ENCODE data around the gene CPNE6.
"Not testable (repeated sequence)": the region's sequence is repeated elsewhere in the genome, so short reads cannot be mapped to it uniquely, and the experiment has no call there.

The CPNE6 gene

DNA sequence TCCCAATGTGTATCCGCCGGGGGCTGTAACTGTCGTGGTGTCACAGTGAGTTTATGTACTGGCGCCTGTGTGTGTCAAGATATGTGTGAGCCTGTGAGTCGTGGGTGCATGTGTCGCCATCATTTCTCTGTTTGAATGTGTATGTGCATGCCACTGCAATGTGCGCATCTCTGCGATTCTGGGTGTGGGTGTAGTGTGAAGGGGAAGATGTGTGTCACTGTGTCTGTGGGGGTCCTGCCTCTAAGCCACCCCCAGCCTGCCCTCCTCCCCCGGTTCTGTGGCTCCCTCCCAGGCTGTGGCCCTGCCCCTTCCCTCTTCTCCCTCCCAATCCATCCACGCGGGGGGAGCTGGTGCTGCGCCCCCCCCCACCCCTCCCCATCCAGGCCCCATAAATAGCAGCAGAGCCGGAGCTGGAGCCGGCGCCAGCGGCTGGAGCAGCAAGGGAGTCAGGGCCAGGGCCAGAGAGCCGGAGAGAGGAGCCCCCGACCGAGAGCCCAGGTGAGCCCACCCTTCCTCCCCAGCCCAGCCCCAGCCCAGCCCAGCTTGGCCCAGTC, at the start of gene CPNE6:
Gene CPNE6 (plus strand): TSS at position 419 of the 554 bp plus-strand sequence. CDS start 1,375 bp downstream, outside the sequence.
- DNase-seq (ENCODE audit: low read depth in 2 of 2) = no peak

DNA sequence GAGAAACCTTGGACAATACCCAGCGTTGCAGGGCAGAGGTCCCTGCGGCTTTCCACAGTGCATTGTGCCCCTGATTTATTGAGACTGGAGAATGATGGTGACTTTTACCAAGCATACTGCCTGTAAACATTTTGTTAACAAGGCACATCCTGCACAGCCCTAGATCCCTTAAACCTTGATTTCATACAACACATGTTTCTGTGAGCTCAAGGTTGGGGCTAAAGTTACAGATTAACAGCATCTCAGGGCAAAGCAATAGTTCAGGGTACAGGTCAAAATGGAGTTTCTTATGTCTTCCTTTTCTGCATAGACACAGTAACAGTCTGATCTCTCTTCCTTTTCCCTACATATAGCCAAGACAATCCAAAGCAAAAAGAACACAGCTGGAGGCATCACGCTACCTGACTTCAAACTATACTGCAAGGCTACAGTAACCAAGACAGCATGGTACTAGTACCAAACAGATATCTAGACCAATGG, 46.4 kb upstream of the CPNE6 start:
- DNase-seq (ENCODE audit: low read depth in 2 of 2) = not testable (repeated sequence)

- not testable (repeated sequence) for DNase-seq (ENCODE audit: low read depth in 2 of 2)
Measured at GRCh38 chr14:24029687-24030086, 41.7 kb upstream of the CPNE6 start.

DNA sequence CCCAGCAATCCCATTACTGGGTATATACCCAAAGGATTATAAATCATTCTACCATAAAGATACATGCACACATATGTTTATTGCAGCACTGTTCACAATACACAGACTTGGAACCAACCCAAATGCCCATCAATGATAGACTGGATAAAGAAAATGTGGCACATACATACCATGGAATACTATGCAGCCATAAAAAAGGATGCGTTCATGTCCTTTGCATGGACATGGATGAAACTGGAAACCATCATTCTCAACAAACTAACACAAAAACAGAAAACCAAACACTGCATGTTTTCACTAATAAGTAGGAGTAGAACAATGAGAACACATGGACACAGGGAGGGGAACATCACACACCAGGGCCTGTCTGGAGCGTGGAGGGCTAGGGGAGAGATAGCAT, 40.0 kb upstream of the CPNE6 start:
- not testable (repeated sequence) for DNase-seq (ENCODE audit: low read depth in 2 of 2)

DNA sequence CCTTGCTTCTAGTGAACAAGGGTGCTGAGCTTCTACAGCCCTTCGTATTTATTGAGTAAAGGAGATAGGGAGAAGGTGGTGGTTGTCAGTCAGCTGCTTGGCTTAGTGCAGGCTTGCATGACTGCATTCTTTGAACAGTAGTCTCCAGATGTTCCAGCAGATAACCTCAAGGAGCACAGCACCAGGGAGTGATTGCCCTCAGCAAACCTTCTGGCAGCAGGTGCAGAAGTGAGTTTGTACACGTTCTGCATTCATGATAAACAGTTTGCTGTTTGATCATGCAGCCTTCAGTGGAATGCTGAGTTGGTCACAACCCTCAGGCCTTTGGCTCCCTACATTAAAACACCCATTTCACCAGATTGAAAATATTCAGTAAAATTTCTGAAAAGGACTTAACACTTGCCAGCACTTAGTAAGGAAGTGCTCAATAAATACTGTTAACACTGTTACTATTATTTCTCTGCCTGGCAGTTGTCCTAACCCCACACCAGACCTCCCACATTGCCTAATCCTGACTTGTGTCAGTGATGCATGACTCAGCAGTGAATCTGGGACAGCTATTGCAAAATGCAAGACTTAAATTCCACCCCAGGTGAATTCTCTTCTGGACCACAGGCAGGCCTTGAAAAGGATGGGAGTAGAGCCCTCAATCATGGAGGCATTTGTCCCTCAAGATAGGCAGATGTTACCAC, 38.5 kb upstream of the CPNE6 start:
- DNase-seq (ENCODE audit: low read depth in 2 of 2) = no peak

DNA sequence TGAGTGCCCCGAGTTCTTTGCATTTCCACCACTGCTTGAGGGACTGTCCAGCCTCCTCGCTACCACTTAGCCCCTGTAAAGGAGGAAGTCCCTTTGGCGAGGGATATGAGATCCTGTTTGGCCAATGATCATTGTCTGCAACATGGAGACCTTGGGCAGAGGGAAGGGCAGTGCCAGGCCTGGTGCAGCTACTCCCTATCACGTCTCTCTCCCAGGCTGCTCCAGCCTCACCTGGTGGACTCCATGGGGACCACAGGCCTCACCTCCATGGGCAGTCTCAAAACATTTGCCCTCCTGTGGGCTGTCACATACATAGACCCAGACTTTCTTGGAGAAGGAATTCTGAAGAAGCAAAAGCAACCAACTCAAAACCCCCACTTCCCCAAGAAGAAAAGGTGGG, 35.6 kb upstream of the CPNE6 start:
- not testable (repeated sequence) for DNase-seq (ENCODE audit: low read depth in 2 of 2)

DNA sequence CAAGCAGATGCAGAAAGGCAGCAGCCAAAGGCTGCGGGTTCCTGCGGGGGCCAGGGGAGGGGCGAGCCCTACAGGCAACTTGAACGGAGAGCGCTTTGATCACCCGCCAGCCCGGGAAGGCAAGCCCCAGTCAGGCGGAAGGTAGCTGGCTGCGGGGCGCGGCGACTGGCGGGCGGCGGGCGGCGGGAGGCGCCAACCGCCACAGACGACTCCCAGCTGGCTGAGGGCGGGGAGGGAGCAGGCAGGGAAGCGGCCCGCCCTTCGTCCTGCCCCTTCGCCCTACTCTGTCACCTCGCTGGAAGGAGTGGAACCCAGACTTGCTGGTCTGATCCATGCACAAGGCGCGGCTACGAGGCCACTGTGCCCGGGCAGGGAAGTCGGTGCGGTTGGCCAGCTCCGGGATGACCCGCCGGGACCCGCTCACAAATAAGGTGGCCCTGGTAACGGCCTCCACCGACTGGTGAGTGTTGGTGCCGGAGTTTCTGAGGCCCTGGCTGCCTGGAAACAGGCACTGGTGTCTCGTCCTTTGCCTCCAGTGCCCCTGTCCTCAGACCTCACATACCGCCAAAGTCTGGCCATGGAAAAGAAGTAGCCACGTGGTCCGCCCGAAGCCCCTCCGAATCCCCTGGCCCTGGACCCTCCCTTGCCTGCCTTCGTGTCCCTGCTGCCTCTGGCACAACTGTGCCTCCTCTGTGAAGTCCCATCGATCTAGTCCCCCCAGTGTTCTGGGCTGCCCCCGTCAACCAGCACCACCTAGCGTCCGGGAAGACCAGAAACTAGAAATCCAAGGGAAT, 35.0 kb upstream of the CPNE6 start:
- peak; percentile 45 to 52 for DNase-seq (ENCODE audit: low read depth in 2 of 2)

- not testable (repeated sequence) for DNase-seq (ENCODE audit: low read depth in 2 of 2)
Measured at GRCh38 chr14:24036963-24037657, 34.3 kb upstream of the CPNE6 start.

DNA sequence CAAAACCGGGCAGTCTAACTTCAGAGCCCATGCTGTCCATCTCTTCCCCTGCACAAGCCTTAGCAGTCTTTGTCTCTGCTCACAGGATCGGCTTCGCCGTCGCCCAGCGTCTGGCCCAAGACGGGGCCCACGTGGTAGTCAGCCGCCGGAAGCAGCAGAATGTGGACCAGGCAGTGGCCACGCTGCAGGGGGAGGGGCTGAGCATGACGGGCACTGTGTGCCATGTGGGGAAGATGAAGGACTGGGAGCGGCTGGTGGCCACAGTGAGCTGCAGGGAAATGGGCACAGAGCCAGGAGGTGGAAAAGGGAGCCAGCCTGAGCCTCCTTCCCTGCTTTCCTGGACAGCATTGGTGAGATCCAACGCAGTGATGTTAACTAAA, 33.7 kb upstream of the CPNE6 start:
- DNase-seq (ENCODE audit: low read depth in 2 of 2) = no peak

GRCh38 chr14:24038686-24039085, 32.7 kb upstream of the CPNE6 start:
- no peak for DNase-seq (ENCODE audit: low read depth in 2 of 2)

DNA sequence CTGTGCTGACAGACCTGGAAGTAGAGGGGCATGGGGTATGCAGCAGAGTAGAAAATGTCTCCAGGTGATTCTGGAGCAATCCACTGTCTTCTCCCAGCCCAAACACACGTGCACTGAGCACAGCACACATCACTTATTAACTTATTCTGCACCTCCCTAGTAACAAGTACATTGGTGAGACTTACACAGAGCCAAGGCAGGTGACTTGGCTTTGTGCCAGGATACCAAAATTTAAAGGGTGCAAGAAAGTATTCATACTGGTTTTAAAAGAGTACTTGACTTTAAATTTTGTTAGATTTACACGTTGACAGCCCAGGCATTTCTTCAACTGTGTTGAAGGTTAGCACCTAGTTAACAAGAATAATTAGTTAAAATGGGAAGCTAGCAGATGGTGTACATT, 30.7 kb upstream of the CPNE6 start:
- DNase-seq (ENCODE audit: low read depth in 2 of 2) = no peak

GRCh38 chr14:24042746-24043145, 28.6 kb upstream of the CPNE6 start:
- no peak for DNase-seq (ENCODE audit: low read depth in 2 of 2)

- DNase-seq (ENCODE audit: low read depth in 2 of 2) = not testable (repeated sequence)
Measured at GRCh38 chr14:24049002-24049401, 22.4 kb upstream of the CPNE6 start.

- DNase-seq (ENCODE audit: low read depth in 2 of 2) = not testable (repeated sequence)
Measured at GRCh38 chr14:24050753-24051152, 20.6 kb upstream of the CPNE6 start.

DNA sequence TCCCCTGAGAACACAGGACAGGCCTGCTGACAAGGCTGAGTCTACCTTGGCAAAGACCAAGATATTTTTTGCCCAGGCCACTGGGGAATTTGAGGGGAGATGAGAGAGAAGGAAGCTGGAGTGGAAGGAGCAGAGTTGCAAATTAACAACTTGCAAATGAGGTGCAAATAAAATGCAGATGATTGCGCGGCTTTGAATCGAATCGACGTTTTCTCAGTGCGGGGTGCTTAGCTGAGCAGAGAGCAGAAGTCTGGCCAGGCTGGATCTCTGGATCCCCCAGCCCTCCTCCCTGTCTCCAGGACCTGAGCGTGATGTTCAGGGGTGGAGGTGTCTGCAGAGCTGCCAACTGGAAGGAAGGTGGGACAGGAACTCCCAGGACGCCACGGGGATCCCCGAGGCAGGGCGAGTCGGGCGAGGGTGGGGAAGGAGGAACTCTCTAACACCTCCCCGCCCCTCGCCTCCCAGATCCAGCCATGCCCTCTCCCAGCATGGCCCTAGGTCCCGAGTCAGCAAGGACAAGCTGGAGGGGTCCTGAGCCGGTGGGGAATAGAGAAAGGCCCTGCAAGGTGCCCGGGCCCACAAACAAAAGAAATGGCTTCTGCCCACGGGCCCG, 20.1 kb upstream of the CPNE6 start:
- no peak for DNase-seq (ENCODE audit: low read depth in 2 of 2)

DNA sequence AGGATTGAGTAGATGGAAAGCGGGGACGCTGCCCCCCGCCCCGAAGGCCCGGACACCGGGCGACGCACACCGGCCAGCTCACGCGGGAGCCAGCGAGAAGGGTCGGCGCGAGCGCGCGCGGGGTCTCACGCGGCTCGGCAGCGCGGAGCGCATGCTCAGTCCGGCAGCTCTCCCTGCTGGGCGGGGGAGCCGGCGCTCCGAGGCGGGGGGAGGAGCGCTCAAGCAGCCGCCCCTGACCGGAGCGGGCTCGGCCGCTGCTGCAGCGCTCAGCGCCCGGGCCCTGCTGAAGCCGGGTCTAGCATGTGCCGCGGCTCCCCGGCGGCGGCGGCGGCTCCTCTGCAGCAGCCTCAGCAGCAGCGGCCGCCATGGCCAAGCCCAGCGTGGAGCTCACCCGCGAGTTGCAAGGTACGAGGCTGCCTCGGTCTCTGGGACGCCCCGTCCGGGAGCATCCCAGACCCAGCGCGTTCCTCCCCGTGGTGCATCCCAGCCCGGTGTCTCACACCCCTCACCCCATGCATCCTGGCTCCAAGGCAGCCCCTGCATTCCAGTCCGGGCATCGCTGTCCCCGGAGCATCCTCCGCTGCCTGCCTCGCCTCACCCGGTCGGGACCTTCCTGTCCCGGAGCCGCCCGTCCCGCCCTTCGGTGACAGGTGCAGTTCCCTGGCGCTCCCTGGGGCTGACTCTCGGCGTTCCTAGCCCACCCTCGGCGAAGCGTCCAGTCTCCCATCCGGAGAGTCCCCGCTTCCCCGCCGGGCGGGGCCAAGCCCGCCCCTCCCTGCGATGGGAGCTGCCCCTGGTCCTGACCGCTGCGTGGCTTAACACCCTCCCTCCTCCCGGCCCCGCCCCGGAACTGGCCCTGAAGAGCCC, 19.3 kb upstream of the CPNE6 start, which contains the start of gene CARMIL3:
Gene CARMIL3 (plus strand): TSS at position 221 of the 867 bp plus-strand sequence. CDS start 145 bp downstream, at position 366.
- DNase-seq (ENCODE audit: low read depth in 2 of 2) = peak; percentile 21 to 46

- peak; percentile 48 to 51 for DNase-seq (ENCODE audit: low read depth in 2 of 2)
Measured at GRCh38 chr14:24052656-24053547, 18.5 kb upstream of the CPNE6 start.

- DNase-seq (ENCODE audit: low read depth in 2 of 2) = no peak
Measured at GRCh38 chr14:24053548-24054323, 17.6 kb upstream of the CPNE6 start.

GRCh38 chr14:24054324-24054641, 17.1 kb upstream of the CPNE6 start:
- no peak for DNase-seq (ENCODE audit: low read depth in 2 of 2)

Data from stimulated activated CD4-positive, alpha-beta T cell treated with anti-CD3 and anti-CD28 coated beads, Interleukin-12 subunit alpha, Interleukin-12 subunit beta, amount 100 ng/mL, for 24 hours (primary cell).